Measurements from ENCODE around the gene CCDC33.

The CCDC33 gene

DNA sequence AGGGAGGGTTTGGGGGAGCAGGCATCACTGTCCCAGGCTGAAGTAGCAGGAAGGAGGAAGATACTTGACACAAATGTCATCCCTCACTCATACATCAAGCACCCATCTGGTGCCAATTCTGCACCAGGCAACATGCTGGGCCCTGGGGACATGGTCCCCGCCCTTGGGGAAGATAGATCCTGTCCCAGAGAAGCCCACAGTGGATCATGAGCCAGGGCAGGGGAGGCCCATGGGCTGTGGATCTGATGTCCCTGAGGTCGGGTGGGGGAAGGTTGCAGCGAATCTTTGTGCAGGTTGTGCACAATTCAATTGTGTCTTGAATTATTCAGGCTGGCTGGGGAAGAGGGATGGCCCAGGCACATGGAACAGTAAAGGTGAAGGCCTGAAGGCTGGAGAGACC lies 6.4 kb upstream of the CCDC33 start:
- no peak for DNase-seq (ENCODE audit: low spot score)

DNA sequence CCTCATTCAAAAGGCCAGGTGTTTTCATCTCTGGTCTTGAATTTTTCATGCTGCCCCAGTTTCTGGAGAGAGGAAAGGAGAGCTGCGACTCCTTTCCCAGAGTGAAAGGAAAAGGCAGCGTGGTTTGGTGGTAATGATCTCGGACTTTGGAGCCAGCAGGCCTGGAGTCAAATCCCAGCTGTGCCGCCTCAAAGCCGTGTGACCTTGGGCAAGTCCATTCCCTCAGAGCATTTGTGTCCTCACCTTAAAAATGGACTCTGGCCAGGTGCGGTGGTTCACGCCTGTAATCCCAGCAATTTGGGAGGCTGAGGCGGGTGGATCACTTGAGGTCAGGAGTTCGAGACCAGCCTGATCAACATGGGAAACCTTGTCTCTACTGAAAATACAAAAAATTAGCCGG lies 4.7 kb upstream of the CCDC33 start:
- no peak for DNase-seq (ENCODE audit: low spot score)

DNA sequence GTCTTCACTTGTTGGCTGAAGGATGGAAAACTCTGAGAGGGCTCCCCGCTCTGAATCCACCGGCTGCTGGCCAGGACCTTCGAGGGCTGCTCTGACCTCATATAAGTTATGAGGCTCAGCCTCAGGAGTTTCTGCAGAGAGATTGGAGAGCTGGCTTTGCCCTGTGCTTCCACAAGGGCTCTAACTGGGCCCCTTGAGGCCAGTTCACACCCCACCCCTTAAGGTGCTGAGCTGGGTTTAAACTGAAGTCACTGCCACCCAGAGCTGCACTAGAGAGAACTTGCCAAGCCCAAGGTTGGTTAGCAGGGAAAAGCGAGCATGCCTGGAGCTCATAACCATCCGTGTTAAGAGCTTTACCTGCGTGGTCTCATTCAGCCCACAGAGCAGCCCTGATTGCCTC lies 2.8 kb upstream of the CCDC33 start:
- no peak for DNase-seq (ENCODE audit: low spot score)

DNA sequence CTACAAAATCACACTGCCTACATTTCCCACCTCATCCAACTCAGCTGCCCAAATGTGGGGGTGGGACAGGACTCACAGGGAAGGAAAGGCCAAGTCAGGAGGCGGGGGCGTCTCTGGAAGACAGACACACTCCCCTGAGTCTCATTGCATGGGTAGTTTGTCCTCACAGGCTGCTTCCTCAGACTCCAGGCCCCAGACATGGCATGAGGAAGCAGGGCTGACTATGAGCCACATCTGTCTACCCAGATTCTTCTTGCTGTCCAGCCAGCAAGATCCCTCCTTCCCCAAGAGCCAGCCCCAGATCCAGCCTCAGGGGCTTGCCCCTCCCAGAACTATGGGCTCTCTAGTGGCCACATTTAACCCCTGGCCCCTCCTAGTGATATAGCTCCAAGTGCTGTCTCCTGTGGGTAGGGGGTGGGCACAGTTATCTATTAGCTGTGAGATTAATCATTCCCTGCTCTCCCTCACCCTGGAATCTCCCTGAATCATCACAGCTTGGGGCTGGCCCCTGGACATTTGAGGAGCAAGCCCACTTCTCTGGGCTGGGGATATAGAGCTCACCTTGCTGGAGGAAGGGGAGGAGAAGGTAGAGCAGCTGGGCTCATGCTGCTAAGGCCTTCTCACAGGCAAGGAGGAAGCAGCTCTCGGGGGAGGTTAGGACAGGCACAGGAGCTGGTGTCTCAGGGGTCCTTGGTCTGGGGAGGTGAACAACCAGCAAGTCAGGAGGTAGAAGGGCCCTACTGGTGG lies 2.1 kb upstream of the CCDC33 start:
- no peak for DNase-seq (ENCODE audit: low spot score)

DNA sequence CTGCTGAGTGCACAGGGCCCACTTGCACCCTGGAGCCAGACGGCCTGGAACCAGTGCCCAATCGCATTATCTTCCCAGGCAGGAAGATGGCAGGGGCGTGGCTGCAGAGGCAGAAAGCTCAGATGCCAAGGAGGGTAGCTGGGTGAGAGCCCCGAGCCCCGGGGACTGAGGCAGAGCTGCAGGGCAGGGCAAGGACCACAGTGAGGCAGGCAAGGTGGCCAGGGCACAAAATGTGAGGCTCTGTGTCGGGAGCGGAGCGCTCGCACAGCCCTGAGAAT lies 1.6 kb upstream of the CCDC33 start:
- no peak for DNase-seq (ENCODE audit: low spot score)

DNA sequence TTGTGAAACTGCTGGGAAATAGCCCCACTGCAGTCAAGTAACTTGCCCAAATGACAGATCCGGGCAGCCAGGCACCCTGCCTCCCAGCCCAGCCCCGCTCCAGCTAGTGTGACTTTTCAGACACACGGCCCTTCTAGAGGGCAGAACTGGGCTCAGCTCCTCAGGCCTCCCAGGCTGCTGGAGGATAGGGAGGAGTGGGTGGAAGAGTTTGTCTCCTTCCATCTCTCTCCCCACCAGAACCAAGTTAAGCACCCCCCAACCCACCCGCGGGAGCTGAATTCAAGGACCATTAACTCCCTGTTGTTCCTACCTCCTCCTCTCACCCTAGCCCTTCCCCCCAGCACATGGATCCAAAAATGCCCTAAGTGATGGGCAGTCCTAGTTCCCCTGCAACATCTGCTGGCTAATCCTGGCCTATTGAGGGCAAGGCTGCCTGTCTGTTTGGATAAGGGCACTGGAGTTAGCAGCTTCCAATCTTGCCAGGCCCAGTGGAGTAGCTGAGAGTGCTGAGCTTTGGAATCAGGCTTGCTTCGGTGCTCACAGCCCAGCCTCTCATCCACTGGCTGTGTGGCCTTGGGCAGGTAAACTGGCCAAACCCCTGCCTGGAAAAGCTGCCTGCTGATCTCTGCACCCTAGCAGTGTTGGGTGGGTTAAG lies 3.1 kb downstream of the CCDC33 start:
- DNase-seq (ENCODE audit: low spot score), result no peak

DNA sequence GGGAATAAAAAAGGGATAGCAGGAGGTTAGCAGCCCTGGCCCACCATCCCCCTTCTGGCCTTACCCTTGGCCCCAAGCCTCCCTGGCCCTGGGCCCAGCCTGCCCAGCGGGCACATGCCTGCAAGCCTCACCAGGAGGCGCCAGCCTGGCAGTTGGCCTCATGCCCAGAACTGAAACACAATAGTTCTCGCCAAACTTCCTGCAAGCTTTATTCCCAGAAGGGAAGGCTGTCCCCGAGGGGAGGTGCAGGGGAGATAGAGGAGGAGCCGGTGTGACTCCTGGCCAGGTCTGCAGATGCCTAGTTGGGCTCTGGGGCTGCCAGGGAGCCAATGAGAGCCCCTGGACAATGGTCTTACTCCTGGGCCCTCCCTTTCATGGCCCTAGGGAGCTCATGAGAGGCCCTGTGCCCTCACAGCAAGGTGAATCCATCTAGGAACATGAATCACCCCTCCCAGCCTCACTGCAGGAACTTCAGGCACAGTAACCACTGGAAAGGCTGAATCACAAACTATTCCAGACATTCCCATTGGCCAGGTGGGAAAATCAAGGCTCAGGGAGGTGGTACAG lies 4.0 kb downstream of the CCDC33 start:
- DNase-seq (ENCODE audit: low spot score), result no peak

DNA sequence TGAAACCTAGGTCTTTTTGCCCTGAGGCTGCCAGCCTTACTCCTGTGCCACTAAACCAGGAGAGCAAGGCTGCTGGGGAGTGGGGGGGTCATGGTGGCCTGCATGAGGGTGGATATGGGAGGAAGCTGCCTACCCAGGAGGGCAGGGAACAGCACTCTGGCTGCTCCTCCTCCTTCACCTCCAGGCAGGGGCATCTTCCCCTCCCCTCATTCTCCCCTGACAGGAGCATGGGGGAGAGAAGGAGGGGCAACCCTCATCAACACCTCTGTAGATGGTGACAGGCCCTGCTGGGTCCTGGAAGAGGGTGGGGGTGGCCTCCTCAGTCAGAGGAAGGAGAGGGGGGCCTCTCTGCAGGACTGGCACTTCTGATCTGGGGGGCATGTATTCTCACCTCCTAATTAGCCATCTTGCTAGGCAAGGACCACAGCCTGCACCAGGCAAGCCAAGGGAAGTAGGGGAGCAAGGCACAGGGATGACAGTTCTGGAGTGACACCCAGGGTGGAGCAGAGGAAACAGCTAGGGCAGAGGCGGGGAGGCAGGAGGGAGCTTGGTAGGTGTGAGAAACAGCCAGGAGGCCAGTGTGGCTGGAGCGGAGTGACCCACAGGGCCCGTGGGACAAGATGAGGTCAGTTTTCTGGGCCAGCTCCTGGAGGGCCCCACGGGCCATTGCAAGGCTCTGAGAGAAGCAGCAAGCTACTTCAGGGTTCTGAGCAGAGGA lies 4.9 kb downstream of the CCDC33 start:
- no peak for DNase-seq (ENCODE audit: low spot score)

DNA sequence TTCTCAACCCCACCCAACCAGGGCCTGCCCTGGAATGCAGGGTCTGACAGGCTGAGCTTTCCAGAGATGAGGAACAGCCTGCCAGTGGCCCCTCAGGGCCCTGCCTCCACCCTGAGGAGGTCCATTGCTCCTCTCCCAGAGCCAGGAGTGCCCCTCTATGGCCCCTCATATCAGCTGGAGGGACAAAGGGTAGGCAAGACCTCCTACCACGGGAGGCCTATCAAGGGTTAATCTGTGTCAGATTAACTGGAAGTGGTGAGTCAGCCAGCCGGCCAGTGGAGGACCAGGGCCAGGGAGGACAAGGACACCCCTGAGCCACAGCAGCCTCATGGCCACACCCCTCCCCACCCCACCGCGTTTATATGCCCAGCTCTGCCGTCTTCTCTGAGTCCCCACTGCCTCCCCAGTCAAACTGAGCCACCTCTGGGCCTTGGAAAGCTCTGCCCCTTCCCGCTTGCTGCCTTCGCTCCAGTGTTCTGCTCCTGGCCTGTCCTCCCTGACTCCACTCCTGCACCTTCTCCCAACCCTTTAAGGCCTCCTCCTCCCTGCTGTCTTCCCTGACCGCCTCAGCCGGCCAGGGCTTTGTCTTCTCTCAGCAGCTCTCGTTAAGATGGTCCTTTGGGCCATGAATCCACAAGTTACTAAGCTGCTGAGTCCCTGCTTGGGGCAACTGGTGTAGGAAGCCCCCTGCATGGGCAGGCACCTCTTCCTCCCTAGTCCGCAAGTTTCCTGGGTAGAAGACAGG lies 6.5 kb downstream of the CCDC33 start:
- no peak for DNase-seq (ENCODE audit: low spot score)

DNA sequence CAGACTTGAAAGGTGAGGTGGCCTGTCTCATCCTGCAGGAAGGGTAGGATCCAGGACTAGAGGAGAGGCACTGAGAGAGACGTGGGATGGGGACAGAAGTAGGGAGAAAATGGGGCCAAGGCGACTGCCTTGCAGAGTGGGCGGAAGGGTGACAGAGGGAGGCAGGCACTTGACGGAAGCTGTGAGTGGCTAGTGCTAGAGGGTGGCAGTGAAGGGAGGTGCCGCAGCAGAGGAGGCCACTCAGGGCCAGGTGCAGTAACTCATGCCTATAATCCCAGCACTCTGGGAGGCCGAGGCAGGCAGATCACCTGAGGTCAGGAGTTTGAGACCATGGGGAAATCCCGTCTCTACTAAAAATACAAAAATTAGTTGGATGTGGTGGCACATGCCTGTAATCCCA lies 7.3 kb downstream of the CCDC33 start:
- DNase-seq (ENCODE audit: low spot score), result no peak

DNA sequence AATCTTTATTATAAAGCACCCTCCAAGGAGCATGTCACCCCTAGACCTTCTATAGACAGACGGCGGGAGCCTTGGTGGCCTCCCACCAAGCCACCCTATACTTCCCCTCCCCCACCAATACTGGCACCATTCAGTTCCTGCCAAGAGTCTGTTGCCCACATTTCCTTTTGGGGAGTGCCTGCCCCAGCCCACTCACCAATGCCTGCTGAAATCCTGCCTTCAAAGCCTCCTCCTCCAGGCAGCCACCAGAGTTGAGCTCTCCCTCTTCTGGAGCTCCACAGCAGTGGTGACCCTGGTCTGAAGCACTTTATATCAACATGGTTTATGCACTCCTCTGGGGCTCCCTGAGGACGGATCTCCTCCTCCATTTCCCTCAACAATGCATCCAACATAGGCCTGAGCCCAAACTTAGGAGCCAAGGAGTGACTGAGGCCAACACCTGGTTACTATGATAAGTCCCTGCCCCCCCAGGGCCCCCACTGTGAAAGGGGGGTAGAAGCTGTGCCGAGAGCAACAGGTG lies 8.8 kb downstream of the CCDC33 start:
- DNase-seq (ENCODE audit: low spot score), result no peak

DNA sequence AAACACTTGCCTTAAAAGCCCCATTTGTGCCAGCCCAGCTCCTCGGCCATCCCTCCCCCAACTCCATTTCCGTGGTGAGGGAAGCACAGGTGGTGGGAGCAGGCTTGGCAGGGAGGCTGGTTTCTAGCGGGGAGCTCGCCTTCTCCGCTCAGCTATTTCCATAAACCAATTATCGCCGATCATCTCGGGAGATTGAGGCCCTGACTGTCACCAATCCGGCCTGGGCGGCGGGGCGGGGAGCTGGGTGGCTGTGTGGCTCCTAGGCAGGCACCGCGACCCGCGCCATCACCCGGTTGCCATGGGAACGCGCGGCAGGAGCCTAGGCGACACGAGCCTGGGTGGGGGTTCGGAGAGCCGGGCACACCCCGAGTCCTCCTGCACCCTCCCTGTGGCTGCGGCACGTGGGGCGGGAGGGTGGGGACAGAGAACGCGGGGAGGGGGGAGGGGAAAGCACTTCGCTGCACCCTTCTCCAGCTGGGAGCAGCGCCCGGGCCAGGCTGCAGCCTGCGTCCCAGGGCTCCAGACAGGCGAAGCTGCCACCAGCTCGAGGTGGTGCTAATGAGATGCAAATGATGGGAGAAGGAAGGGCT lies 9.3 kb downstream of the CCDC33 start:
- no peak for DNase-seq (ENCODE audit: low spot score)

DNA sequence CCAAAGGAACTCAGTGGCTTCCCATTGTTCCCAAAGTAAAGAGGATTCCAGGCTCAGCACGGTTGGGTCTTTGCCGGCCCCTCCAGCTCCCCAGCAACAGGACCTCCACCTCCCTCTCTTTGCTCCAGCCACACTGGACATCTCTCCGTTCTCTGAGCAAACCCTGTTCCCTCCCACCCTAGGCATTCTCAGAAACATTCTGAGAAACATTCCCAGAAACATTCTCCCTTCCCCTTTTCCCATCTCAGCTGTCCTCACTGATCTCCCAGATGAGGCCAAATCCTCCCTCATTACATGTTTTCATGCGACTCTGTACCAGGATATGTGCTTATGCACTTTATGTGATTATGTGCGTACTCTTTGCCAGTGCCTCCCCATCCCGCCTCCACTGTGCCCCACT lies 14.1 kb downstream of the CCDC33 start:
- DNase-seq (ENCODE audit: low spot score), result no peak

DNA sequence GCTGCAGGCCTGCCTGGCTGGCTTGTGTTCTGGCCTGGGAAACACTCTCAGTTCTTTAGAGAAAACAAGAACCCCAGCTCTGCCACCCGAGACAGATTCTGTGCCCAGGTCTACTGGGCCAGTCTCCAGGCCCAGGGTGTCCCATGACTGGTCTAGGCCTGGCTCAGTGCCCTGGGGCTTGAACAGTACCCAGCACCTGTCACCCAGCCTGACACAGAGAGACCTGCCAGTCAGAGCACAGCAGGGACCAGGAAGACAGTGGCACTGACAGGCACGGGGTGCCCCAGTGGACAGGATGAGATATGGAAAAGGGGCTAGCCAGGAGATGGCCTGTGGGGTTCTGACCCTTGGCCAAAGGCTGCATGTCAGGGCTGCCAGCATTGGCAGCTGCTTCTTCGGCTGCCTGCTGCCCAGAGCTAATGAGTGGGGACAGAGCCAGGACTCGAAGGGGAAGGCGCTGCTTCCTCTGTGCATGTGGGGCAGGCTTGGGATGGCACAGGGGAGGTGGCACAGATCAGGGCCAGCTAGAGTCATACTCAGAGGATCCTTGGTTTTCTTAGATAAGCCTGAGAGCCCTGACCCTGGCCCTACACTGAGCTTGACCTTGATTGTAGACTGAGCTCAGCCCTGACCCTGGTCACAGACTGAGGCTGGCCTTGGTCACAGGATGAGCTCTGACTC lies 15.1 kb downstream of the CCDC33 start:
- no peak for DNase-seq (ENCODE audit: low spot score)

DNA sequence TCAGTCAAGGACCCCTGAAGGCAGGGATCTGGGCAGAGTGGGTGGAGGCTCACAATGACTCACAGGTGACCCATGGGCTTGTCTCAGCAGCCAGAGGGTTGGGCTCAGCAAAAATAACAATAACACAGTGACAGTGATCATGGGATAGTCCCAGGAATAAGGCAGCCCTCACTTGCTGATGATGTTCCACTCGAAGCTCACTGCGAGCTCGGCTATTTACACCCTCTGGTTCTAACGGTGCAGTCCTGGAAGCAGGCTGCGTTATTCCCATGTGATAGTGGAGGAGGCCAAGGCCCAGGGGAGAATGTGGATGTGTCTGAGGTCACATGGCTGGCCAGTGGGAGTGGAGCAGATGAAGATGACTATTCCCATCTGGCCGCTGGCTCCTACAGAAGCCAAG lies 16.2 kb downstream of the CCDC33 start:
- DNase-seq (ENCODE audit: low spot score), result no peak

DNA sequence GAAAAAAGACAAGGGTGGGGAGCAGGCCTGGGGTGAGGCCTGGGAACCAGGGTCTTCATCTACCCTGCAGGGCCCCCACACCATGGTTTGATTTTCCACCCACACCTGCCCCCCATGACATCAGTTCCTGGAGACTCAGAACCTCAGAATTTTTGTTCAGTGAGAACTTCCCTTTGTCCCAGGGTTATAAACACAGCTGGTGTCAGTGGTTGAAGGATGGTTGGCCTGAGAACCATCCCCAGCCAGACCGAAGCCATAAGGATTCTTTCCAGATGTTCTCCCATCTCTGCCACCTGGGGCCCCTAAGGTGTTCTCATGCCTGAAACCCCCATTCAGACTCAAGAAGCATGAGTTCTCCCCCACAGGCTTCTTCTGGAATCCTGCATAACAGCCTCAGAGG lies 16.6 kb downstream of the CCDC33 start:
- no peak for DNase-seq (ENCODE audit: low spot score)

DNA sequence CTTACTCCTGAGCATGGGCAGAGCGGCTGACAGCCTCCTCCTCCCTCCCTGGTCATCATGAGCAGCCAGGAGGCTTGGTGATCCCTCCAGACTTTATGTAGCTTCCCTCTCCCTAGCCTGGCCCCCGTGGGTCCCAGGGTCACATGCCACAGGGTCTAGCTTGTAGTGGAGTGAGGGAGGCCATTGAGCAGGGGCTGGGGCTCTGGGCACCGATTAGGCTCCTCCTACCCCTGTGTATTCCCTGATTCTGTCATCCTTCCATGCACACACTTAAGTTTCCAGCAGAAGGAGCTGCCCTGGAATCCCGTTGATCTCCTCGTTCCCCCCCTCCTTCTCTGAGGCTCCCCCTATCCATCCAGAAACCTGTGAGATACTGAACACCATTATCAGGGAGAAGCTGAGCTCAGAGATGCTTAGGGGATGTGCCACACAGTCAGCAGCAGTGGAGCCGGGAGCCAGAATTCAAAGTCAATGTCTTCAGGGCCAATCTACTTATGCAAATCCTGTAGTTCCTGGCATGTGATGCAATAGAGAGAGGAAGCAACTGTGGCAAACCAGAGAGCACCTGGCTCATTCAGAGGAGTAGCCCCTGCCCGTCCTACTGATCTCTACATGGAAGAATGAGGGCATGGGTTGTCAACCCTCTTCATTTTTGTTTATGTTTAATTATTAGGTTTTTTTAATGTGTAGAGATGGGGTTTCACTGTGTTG lies 17.2 kb downstream of the CCDC33 start:
- DNase-seq (ENCODE audit: low spot score), result no peak

DNA sequence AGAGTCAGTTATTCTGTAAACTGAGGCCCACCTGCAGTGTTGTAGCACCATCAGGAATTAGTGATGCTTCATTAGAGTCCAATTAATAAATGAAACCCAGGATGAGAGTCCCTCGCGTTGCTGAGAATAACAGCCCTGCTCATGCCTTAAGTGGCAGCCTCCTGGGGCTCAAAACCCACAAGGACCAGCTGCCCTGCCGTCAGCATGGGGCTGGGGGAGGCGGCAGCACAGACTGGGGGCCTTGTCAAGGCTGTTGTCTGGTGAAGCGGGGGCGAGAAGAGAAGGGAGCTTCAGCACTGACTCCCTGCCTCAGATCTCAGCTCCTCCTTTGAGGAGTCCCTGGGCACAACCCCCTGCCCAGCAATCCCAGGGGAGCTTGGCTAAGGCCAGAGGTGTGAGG lies 21.0 kb downstream of the CCDC33 start:
- no peak for DNase-seq (ENCODE audit: low spot score)

DNA sequence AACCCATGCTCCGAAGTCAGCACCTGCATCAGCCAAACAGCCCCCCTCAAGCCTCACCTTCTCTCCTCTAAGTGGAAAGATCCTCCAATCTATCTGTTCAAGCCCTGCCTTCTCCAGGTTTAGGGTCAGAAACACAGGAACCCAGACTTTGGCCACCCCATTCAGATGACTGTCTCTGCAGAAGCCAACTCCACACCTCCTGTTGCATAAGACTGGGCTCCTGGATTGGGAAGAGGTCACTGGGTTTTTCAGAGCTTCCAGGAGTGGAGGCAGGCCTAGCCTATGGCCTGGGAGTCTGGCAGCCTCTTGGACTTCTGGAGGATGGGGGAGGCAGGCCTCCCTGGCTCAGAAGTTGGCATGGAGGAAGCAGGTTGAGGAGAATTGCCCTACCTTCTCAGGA lies 21.5 kb downstream of the CCDC33 start:
- DNase-seq (ENCODE audit: low spot score), result no peak

DNA sequence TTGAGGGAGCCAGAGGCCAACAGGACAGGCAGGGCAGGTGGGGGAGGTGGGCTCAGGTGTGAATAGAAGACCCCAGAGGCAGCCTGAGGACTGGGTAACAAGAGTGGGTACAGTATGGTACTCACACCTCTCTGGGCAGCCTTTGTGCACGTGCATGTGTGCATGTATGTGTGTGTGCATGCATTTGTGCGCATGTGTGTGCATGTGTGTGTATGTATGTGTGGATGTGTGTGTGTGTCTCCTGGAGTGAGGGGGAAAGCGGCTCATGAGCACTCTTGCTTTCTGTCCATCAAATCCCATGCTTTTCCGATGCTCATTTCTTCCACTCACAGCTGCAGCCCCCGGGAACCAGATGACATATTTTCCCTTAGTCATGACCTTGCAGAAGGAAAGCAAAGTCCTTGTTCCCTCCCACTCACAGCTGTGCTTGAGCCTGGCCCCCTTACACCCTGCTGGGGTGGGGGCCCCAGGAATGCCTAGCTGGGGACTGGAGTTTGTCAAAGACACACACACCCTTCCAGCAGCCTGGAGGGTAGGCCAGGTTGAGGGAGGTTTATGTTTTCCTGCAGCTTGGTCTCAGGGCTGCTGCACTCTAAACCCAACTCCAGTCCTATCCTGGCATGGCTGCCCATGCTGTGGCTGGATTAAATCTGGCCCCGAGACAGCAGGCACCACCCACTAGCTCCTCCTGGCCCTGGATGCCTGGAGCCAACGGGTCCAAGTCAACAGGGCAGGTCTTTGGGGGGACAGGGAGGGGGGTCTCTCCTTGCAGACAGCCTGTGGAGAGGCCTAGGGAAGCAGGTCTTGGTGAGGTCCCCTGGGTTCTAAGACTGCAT lies 22.5 kb downstream of the CCDC33 start:
- no peak for DNase-seq (ENCODE audit: low spot score)
